Natural killer cell (primary cell): Measurements from ENCODE around the gene ADNP2. TPM values are rescaled to one million over a fixed set of nuclear protein-coding genes. Genes with fewer than 3 reads are reported as not detected.

ENCODE experiments used
- ATAC-seq, 3 donors: fragments of 150-1000 bp in 2 of 3; fragments of 200-7000 bp in 1 of 3; cut with Tn5 transposase; 1 replicate in 1 of 3; 2 replicates in 2 of 3; pipeline ENCODE4 v1.10.0; 2021; ENCODE audit warnings: mild to moderate bottlenecking in 2 of 3, moderate library complexity in 2 of 3
- DNase-seq, 2 donors: peaks; one replicate each; pipeline versions ENCODE4 v3.0.0 to v3.0.0-alpha.2; 2013 to 2021; ENCODE audit warnings: mixed read lengths in 1 of 2
- H3K27ac ChIP-seq: one replicate; pipeline ENCODE4 v1.5.1; 2013; ENCODE audit warnings: mild to moderate bottlenecking, low read length
- H3K27me3 ChIP-seq: one replicate; pipeline ENCODE4 v1.6.1; 2013; ENCODE audit warnings: low read length; ENCODE audit not compliant: control insufficient read depth, insufficient read depth
- H3K36me3 ChIP-seq: one replicate; pipeline ENCODE4 v1.6.1; 2013; ENCODE audit warnings: low read length; ENCODE audit not compliant: control insufficient read depth, insufficient read depth
- H3K4me1 ChIP-seq: one replicate; pipeline ENCODE4 v1.6.1; 2013; ENCODE audit warnings: low read length; ENCODE audit not compliant: control insufficient read depth, insufficient read depth
- H3K4me3 ChIP-seq: one replicate; pipeline ENCODE4 v1.5.1; 2013; ENCODE audit warnings: low read length
- H3K9me3 ChIP-seq: one replicate; pipeline ENCODE4 v1.6.1; 2013; ENCODE audit warnings: low read length; ENCODE audit not compliant: control insufficient read depth, insufficient read depth
- H3K27ac Mint-ChIP-seq, 2 donors: one replicate each; pipeline ENCODE4 v1.8.0; 2022; ENCODE audit warnings: mild to moderate bottlenecking in 2 of 2, mixed read lengths in 2 of 2, moderate library complexity in 1 of 2
- H3K27me3 Mint-ChIP-seq, 2 donors: one replicate each; pipeline ENCODE4 v1.8.0; 2022; ENCODE audit warnings: low read depth in 2 of 2, mixed read lengths in 2 of 2
- H3K36me3 Mint-ChIP-seq: one replicate; pipeline ENCODE4 v1.8.0; 2022; ENCODE audit warnings: mixed read lengths
- H3K4me1 Mint-ChIP-seq, 2 donors: one replicate each; pipeline ENCODE4 v1.8.0; 2022; ENCODE audit warnings: mixed read lengths in 2 of 2
- H3K4me3 Mint-ChIP-seq: one replicate; pipeline ENCODE4 v1.8.0; 2022; ENCODE audit warnings: mild to moderate bottlenecking, moderate library complexity, mixed read lengths
- H3K9me3 Mint-ChIP-seq, 2 donors: one replicate each; pipeline ENCODE4 v1.8.0; 2022; ENCODE audit warnings: mixed read lengths in 2 of 2
- WGBS: methylation state at CpG from one replicate; pipeline ENCODE4 v1.1.7; 2013; ENCODE audit warnings: missing lambda C conversion rate; ENCODE audit not compliant: insufficient coverage; 5-methylcytosine and 5-hydroxymethylcytosine counted together
- intact Hi-C: fragments of 100-400 bp; cut with micrococcal nuclease; formaldehyde crosslinking; loops from one replicate; pipeline ENCODE4 v1.14.2; 2022
- total RNA-seq, 4 donors: library from RNA; stranded (reverse); fragments of 120-200 nt in 1 of 4; gene quantifications; one replicate each; pipeline versions ENCODE4 v1.2.3 to v1.2.4, GENCODE V29; 2013 to 2022
- TF ChIP-seq, protein P1 (sequence below): fragments of 200-600 bp; IDR thresholded peaks from one replicate; pipeline ENCODE4 v1.8.0; 2022; ENCODE audit warnings: antibody characterized with exemption

ADNP2 gene
- total RNA-seq, 3 donors from 2014 or later (not counting 1 experiment from before 2014, with no cell fraction given), result 31.2 to 39.2 (median 31.4) TPM

- Mint-ChIP-seq H3K27ac (no peak overlapping the region), H3K36me3 (no peaks in the 10 kb centered on the region), H3K9me3 (peaks cover 2 to 11% of the 10 kb centered on the region in 2 donors), H3K4me1 (peaks cover 0 to 9% of the 10 kb centered on the region in 2 donors), H3K4me3 (no peak overlapping the region), H3K27me3 (peaks cover 11 to 13% of the 10 kb centered on the region in 2 donors)
- H3K36me3 ChIP-seq, result no peaks in the 10 kb centered on the region
- H3K4me1 ChIP-seq, result peaks cover 5% of the 10 kb centered on the region
- WGBS, result 95% methylated on average over 2 of the region's 2 CpGs
- H3K27me3 ChIP-seq, result peaks cover 3% of the 10 kb centered on the region
- ATAC-seq (no peak), DNase-seq (no peak)
- H3K9me3 ChIP-seq, result peaks cover 14% of the 10 kb centered on the region
- H3K27ac ChIP-seq, result no peak overlapping the region
- intact Hi-C loops, result no loop called here
- no peak overlapping the region for H3K4me3 ChIP-seq
- TF ChIP-seq, protein P1, sequence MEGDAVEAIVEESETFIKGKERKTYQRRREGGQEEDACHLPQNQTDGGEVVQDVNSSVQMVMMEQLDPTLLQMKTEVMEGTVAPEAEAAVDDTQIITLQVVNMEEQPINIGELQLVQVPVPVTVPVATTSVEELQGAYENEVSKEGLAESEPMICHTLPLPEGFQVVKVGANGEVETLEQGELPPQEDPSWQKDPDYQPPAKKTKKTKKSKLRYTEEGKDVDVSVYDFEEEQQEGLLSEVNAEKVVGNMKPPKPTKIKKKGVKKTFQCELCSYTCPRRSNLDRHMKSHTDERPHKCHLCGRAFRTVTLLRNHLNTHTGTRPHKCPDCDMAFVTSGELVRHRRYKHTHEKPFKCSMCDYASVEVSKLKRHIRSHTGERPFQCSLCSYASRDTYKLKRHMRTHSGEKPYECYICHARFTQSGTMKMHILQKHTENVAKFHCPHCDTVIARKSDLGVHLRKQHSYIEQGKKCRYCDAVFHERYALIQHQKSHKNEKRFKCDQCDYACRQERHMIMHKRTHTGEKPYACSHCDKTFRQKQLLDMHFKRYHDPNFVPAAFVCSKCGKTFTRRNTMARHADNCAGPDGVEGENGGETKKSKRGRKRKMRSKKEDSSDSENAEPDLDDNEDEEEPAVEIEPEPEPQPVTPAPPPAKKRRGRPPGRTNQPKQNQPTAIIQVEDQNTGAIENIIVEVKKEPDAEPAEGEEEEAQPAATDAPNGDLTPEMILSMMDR, result no peak
Measured at GRCh38 chr18:80168346-80168745, 59.3 kb downstream of the ADNP2 start.

DNA sequence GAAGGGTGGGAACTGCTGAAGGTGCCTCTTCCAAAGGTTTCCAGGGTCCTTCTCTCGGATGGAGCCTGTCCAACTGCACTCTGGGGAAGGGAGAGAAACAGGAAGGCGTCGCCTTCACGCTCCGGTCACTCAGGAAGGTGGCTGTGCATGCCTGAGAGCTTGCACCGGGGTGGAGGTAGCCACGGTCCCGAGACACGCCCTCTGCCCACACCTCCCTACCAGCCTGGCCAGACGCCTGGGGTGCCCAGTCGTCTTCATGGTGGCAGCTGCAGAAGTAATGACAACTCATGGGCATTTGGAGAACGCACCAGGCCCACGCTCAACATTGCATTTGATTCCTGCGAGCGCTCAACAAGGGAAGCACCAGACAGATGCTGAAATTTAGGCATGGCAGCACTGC lies 59.9 kb downstream of the ADNP2 start:
- TF ChIP-seq, protein P1, result no peak
- Mint-ChIP-seq H3K4me1 (peaks cover 0 to 9% of the 10 kb centered on the region in 2 donors), H3K4me3 (no peak overlapping the region)

GRCh38 chr18:80169607-80170006 lies 60.5 kb downstream of the ADNP2 start:
- no peak overlapping the region for H3K27ac ChIP-seq
- intact Hi-C loops, result no loop called here
- DNase-seq, result no peak
- no peak overlapping the region for H3K4me3 ChIP-seq
- Mint-ChIP-seq H3K36me3 (no peaks in the 10 kb centered on the region), H3K9me3 (peaks cover 2 to 6% of the 10 kb centered on the region in 2 donors), H3K4me1 (peaks cover 0 to 9% of the 10 kb centered on the region in 2 donors), H3K27me3 (peaks cover 11 to 12% of the 10 kb centered on the region in 2 donors), H3K27ac (no peak overlapping the region), H3K4me3 (no peak overlapping the region)
- H3K9me3 ChIP-seq, result peaks cover 4% of the 10 kb centered on the region
- no peaks in the 10 kb centered on the region for H3K36me3 ChIP-seq
- 93% methylated on average over 17 of the region's 17 CpGs for WGBS
- TF ChIP-seq, protein P1, result no peak
- peaks cover 3% of the 10 kb centered on the region for H3K27me3 ChIP-seq
- peaks cover 12% of the 10 kb centered on the region for H3K4me1 ChIP-seq
- no peak for ATAC-seq

More for the DNA sequence above, 59.9 kb downstream of the ADNP2 start:
- 86% methylated on average over 15 of the region's 15 CpGs for WGBS
- H3K36me3 ChIP-seq, result no peaks in the 10 kb centered on the region
- DNase-seq (no peak), ATAC-seq (no peak)
- H3K4me1 ChIP-seq, result peaks cover 6% of the 10 kb centered on the region
- H3K27me3 Mint-ChIP-seq, result peaks cover 11 to 13% of the 10 kb centered on the region in 2 donors
- intact Hi-C loops, result no loop called here
- H3K27me3 ChIP-seq, result peaks cover 3% of the 10 kb centered on the region
- peaks cover 10% of the 10 kb centered on the region for H3K9me3 ChIP-seq
- H3K27ac ChIP-seq, result no peak overlapping the region
- H3K36me3 Mint-ChIP-seq, result no peaks in the 10 kb centered on the region
- H3K9me3 Mint-ChIP-seq, result peaks cover 2 to 11% of the 10 kb centered on the region in 2 donors
- H3K4me3 ChIP-seq, result no peak overlapping the region
- H3K27ac Mint-ChIP-seq, result no peak overlapping the region
